T-helper 2 cell treated with Interferon-gamma antibody and Interleukin-4, amounts not matched to agents 100 ng/mL and 5 ng/mL, for 36 hours (primary cell): ENCODE results near the gene BNIP2. TPM values are rescaled to one million over a fixed set of nuclear protein-coding genes. Genes with fewer than 3 reads are reported as not detected.

Source experiments
- intact Hi-C: fragments of 100-400 bp; cut with micrococcal nuclease; formaldehyde crosslinking; loops from one replicate; pipeline ENCODE4 v1.15.1; 2023
- total RNA-seq: library from RNA; stranded (reverse); gene quantifications from 2 replicates; pipeline ENCODE4 v1.2.3, GENCODE V29; 2022

Gene BNIP2, protein sequence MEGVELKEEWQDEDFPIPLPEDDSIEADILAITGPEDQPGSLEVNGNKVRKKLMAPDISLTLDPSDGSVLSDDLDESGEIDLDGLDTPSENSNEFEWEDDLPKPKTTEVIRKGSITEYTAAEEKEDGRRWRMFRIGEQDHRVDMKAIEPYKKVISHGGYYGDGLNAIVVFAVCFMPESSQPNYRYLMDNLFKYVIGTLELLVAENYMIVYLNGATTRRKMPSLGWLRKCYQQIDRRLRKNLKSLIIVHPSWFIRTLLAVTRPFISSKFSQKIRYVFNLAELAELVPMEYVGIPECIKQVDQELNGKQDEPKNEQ
- total RNA-seq = 68.7 and 76.0 TPM in 2 replicates

- intact Hi-C loops = loop anchor here (1.0 to 5.0 kb wide), 10 partner anchors 11 to 918 kb away; partner anchors contain the start of genes ANXA2, GTF2A2, ICE2 and MINDY2
These were observed at the start of gene BNIP2 for GRCh38 chr15:59688782-59689625. Gene BNIP2 (minus strand): TSS chr15:59689320. CDS start chr15:59682457, 6,863 bp downstream.

GRCh38 chr15:59738676-59739075 lies 49.6 kb upstream of the BNIP2 start:
- intact Hi-C loops = no loop called here

DNA sequence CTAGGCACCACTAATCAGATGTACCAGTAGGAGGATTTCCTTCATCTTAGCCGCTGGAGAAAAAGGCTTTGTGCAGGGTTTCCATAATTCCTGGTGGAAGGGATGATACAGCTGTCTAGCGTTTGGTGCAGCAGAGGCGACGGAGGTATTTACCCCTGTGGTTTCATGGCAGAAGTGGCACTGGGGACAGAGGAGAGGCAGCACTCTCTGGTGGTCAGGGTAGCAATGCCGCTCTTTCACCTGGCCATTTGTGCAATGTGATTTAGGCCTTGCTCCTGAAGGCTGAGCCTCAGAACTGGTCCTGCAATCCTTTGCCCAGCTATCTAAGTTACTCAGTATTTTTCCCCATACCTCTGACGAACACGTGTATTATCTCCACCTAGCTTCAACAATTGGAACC lies 47.1 kb upstream of the BNIP2 start:
- intact Hi-C loops = no loop called here

- intact Hi-C loops = loop anchor here (1.0 kb wide), 3 partner anchors 192 to 602 kb away; no protein-coding TSS in a partner anchor
These were observed 36.0 kb upstream of the BNIP2 start for GRCh38 chr15:59725151-59725486.

- intact Hi-C loops = no loop called here
These were observed 34.7 kb upstream of the BNIP2 start for GRCh38 chr15:59723687-59724346.

DNA sequence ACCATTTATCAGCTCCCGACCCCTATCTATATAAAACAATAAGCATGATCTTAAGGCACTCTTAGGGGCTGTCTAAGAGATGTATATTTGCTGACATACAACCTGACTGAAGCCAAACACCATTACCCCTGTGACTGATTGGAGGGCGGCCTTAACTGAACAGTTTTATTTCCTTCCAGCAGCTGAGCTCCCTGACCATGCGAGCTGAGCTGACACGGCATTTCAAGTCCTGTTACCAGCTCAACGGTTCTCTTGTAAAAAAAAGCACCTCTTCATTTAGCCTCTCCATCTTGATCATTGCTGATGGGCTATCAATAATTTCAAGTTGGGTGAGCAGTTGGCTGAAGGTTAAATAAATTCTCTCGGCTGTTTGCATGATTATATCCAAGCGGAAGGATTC lies 33.4 kb upstream of the BNIP2 start:
- intact Hi-C loops = no loop called here

DNA sequence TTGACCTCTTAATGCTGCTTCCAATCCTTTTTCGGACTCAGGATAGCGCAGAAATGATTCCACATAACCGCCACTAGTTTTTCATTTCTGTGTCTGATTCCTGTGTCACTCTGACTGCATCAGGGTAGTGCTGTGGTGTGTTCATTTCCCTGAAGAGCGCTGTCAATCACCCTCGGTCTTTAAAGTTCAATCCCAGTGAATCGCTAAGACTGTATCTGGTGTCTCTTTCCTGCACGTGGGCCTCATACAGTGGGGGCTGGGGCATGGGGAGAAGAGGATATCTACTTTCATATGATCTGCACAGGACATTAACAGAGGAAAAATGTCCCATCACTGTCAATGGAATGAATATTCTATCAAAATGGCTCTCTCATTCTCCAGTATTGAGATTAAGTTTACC lies 32.9 kb upstream of the BNIP2 start:
- intact Hi-C loops = no loop called here

DNA sequence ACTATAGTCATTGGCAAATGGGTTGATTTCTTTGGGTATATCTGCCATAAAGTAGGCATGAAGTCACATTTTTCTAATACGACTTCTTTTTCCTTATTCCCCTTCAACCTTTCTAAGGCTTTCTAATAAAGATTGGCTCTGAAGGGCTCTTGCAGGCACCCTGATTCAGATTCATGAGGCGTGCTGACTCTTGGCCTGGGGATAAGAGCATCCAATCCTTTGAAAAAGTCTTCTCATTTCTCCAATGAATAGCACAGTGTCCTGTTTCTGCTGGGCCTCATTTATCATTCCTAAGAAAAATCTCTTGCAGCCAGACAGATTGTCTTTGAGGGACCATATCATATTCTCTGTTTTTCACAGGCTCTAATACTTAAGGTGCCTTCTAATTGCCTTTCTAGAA lies 32.3 kb upstream of the BNIP2 start:
- intact Hi-C loops = no loop called here

DNA sequence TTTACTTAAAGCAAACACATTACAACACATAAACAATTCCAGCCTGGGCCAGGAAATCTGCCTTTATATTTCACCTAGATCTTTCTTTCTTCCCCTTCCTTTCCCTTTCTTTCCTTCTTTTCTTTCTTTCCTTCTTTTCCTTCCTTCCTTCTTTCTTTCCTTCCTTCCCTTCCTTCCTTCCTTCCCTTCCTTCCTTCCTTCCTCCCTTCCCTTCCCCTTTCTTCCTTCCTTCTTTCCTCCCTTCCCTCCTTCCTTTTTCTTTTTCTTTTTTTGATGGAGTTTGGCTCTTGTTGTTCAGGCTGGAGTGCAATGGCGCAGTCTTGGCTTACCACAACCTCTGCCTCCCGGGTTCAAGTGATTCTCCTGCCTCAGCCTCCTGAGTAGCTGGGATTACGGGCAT lies 24.1 kb upstream of the BNIP2 start:
- intact Hi-C loops = no loop called here

DNA sequence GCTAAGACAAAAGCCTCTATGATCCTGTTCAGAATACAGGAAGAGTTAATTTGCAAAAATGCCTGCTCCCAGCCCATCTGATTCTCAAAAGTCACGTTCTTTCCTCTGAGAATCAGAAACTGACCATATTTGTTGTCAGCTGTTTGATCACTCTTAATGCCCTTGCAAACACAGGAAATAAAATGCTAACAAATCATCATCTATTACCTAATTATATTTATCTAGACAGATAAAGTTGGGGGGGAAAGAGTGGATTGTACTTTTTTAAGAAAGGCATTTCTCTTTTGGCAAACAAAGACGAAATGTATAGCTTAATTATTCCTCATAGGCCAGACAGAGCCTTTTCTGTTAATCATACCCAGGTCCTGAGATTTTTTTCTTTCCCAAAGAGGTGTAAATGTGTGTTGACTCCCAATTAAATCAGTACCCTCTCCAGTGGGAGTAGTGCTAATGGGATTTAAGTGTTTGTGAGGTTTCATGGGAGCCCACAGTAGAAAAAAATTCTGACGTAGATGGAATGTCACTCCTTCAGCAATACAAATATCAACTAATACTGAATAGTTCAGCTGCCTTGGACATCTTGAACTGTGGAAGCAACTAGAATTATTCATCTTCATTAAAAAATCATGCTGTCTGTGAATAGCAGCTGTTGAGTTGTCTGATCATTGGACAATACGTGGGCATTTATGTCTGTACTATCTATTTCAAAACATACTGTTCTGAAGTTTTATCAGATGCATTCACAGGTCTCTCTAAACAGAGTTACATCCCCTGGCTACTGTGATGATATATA lies 22.5 kb upstream of the BNIP2 start:
- intact Hi-C loops = no loop called here

DNA sequence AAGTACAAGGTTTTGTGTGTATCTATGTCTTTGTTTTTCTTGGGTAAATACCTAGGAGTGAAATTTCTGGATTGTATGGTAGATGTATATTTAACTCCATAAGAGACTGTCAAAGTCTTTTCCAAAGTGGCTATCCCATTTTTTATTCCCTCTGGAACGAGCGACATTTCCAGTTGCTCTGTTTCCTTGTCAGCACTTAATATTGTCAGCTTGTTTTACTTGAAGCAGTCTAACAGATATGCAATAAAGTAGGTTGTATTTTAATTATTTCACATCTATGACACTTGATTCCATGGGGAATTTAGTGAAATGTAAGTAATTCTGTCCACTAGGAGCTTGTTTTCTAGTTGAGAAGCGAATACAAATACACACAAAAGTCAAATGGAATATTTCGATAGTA lies 18.5 kb upstream of the BNIP2 start:
- intact Hi-C loops = no loop called here

DNA sequence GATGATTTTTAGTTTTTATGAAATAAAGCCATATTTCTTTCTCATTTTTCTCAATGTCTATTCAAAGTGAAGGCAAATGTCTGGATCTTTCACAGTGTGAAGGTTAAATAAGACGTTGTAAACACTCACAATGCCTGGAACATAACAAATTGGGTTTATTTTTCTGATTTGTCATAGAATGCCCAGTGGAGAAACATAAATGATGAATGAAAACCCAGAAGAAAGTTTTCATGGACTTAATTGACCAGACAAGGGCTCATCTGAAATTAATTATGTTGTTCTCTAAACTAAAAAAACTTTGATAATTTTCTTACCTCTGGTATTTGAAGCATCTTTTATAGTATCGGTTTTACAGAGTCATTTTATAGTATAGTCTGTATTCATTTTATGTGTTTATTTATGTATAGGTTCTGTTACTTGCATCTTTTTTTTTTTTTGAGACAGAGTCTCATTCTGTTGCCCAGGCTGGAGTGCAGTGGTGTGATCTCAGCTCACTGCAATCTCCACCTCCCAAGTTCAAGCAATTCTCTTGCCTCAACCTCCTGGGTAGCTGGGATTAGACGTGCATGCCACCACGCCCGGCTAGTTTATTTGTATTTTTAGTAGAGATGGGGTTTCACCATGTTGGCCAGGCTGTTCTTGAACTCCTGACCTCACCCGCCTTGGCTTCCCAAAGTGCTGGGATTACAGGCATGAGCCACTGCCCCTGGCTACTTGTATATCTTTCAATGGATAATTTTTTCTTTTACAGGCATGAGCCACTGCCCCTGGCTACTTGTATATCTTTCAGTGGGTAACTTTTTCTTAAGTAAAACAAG lies 15.1 kb upstream of the BNIP2 start:
- intact Hi-C loops = no loop called here

DNA sequence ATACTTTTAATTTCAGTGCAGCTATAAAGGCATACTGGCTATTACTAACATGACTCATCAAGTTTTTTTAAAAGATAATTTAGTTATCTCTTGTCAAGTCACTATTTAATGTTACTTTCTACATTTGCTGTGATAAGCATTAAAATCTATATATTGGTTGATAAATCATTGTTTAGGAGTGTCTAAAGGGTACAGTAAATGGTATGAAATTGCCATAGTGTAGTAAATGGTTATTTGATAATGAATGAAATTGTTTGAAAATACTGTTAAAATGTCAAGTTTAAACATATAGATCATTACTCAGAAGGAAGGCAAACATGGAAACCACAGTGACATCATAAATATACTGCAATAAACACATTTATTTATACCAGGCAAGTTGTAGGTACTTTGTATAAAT lies 13.2 kb upstream of the BNIP2 start:
- intact Hi-C loops = no loop called here

DNA sequence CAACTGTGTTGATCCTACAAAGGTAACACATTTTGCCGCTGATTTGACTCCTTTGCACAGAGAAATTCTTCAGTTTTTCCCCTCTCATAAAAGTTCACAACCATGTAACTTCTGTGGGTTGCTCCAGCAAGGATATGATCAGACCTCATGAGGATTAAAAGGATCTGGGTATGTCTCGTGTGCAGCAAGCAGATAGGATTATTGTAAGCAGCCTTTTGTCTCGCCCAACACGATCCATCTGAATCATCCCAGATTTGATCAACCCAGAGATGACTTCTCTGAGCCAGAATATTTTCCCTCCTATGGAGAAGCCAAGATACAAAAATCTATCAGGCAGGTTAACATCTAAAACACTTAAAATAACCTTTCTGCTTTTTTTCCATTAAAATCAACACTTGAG lies 12.8 kb upstream of the BNIP2 start:
- intact Hi-C loops = no loop called here

DNA sequence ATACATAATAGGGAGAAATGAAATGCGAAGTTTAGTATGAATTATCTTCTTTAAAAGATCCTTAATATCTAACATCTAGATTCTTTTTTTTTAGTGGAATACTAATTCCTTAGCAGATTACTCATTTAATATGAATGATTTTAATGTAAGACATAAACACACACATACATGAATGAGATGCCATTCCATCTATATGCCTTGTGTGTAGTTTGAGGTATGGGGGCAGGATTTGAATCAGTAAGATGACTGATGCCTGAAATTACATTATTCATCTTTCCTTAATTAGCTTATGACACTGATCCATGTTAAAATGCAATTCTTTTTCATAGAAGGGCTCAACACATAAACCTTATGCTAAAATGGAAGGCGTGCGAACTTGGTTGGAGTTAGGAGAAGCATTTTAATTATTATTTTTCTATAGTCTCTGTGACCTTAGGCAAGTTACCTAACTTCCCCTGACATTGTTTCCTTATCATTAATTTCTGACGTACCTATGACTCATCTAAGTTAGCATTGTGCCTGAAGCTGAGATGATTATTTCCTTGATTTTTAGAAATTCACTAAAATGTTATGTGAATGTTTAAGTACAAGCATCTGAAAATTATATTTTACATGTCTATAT lies 10.8 kb upstream of the BNIP2 start:
- intact Hi-C loops = loop anchor here (10.0 kb wide), 1 partner anchor 1465 kb away; no protein-coding TSS in a partner anchor

GRCh38 chr15:59698065-59698464 lies 8.9 kb upstream of the BNIP2 start:
- intact Hi-C loops = loop anchor here (10.0 kb wide), 1 partner anchor 1467 kb away; no protein-coding TSS in a partner anchor

GRCh38 chr15:59696332-59696731 lies 7.2 kb upstream of the BNIP2 start:
- intact Hi-C loops = loop anchor here (10.0 kb wide), 1 partner anchor 1468 kb away; no protein-coding TSS in a partner anchor

DNA sequence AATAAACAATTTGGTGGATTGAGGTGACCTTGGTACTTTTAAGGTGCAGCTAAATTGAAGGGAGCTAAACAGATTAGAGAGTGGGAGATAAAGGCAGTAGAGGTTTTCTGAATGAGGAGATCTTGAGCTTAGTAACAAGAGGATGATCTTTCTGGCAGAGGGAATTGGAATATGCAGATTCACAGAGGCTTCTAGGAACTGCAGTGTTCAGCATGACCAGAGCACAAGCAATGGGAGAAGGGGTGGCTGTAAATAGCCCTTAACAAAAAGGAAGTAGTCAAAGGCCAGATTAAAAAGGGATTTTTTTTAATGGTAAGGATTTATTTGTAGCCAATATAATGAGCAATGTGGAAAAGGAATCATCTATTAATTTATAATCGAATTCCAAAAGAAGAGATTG lies 5.7 kb upstream of the BNIP2 start:
- intact Hi-C loops = loop anchor here (10.0 kb wide), 1 partner anchor 1470 kb away; no protein-coding TSS in a partner anchor

DNA sequence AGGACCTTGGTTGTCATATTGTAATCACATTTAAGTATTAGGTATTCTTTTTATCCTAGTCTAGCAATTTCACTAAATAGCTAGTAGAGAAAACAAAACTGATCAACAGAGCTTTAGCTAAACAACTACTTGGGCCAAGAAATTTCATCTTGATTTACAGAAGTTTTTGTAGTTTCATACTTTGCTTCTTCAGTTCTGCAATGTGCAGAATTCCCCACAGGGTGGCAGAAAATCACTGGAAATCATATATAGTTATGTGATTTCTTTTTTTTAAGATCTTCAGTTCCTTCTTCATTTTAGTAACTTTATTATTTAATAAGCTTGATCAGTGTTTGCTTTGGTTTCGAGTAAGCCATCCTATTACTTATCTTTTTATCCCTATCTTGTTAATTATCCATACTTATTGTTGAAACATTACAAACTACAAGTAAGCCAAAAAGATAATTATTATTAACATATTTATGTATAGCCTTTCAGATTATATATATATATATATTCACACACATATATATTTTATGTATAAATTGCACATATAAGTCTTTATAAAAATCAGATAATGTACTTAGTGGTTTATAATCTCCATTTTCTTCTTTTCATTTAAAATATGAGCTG lies 2.2 kb upstream of the BNIP2 start:
- intact Hi-C loops = loop anchor here (2.0 to 10.0 kb wide), 2 partner anchors 636 to 1474 kb away; no protein-coding TSS in a partner anchor
